ENCODE data around the gene SMO. TPM values are rescaled to one million over a fixed set of nuclear protein-coding genes. Genes with fewer than 3 reads are reported as not detected.
"Not testable (repeated sequence)": the region's sequence is repeated elsewhere in the genome, so short reads cannot be mapped to it uniquely, and the experiment has no call there.

SMO gene
- total RNA-seq, 2 donors from 2014 or later: 8.7 to 16.4 TPM

DNA sequence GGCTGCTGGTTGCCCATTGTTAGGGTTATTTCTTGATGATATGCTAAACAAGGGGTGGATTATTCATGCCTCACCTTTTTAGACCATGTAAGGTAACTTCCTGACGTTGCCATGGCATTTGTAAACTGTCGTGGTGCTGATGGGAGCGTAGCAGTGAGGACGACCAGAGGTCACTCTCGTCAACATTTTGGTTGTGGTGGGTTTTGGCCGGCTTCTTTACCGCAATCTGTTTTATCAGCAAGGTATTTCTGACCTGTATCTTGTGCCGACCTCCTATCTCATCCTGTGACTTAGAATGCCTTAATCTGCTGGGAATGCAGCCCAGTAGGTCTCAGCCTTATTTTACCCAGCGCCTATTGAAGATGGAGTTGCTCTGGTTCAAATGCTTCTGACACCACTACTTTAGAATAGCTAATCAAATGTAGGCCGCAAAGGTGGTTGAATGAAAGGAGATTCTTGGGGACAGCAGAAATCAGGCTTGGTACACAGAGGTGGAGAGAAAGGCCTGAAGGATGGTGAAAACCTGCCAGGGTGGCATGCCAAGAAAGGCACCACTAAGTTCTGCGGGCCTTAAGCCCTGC, 17.9 kb upstream of the SMO start:
- no peak overlapping the region for H3K27ac ChIP-seq
- peaks cover 4 to 15% of the 10 kb centered on the region in 2 donors for H3K4me1 ChIP-seq (ENCODE audit: control insufficient read depth in 1 of 2, low read depth in 2 of 2)
- no peaks in the 10 kb centered on the region for H3K36me3 ChIP-seq
- peak overlapping the region; percentile 80 for H3K4me3 ChIP-seq
- H3K9me3 ChIP-seq: no peaks in the 10 kb centered on the region
- TF ChIP-seq, protein P1, sequence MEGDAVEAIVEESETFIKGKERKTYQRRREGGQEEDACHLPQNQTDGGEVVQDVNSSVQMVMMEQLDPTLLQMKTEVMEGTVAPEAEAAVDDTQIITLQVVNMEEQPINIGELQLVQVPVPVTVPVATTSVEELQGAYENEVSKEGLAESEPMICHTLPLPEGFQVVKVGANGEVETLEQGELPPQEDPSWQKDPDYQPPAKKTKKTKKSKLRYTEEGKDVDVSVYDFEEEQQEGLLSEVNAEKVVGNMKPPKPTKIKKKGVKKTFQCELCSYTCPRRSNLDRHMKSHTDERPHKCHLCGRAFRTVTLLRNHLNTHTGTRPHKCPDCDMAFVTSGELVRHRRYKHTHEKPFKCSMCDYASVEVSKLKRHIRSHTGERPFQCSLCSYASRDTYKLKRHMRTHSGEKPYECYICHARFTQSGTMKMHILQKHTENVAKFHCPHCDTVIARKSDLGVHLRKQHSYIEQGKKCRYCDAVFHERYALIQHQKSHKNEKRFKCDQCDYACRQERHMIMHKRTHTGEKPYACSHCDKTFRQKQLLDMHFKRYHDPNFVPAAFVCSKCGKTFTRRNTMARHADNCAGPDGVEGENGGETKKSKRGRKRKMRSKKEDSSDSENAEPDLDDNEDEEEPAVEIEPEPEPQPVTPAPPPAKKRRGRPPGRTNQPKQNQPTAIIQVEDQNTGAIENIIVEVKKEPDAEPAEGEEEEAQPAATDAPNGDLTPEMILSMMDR (IDR thresholded peaks at IDR 0.05): no peak
- ATAC-seq (ENCODE audit: insufficient number of reproducible peaks, low FRiP score, low read depth) (no peak), DNase-seq (ENCODE audit: low spot score) (no peak)
- no peaks in the 10 kb centered on the region for H3K27me3 ChIP-seq (replicated peaks; ENCODE audit: insufficient read depth)

DNA sequence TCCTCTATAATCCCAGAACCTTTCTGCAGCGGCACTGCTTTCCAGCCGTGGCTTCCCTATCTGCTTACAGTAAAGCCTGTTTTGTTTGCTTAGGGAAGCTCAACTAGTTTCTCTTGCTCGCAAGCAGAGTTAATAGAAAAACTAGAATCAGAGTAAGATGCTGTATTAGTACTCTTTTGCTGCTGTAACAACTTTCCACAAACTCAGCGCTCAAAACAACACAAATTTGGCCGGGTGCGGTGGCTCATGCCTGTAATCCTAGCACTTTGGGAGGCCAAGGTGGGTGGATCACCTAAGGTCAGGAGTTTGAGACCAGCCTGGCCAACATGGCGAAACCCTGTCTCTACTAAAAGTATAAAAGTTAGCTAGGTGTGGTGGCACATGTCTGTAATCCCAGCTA, 14.6 kb upstream of the SMO start:
- H3K27me3 ChIP-seq (replicated peaks; ENCODE audit: insufficient read depth); ATAC-seq (ENCODE audit: insufficient number of reproducible peaks, low FRiP score, low read depth); H3K4me3 ChIP-seq; H3K27ac ChIP-seq; H3K36me3 ChIP-seq; H3K4me1 ChIP-seq (ENCODE audit: control insufficient read depth in 1 of 2, low read depth in 2 of 2); H3K9me3 ChIP-seq; DNase-seq (ENCODE audit: low spot score): not testable (repeated sequence)

DNA sequence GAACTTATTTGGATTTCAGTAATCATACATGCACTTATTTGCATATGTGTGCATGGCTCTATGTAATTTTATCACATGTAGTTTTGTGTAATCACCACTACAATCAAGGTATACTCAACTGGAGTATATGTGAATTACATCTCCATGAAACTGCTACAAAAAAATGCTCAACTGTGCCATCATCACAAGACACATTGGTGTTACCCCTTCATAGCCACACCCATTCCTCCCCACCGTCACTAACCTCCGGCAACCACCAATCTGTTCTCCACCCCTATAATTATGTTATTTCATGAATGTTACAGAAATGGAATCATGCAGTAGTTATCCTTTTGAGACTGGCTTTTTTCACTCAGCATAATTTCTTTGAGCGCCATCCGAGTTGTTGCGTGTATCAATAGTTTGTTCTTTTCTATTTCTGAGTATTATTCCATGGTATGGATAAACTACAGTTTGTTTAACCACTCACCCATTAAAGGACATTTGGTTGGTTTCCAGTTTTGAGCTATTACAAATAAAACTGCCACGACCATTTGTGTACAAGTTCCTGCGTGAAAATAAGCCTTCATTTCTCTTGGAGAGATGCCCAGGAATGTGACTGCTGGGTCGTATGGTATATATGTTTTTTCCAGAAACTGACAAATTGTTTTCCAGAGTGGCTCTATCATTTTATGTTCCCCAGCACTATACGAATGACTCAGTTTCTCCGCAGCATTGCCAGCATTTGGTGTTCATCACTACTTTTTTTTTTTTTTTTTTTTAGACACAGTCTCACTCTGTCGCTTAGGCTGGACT, 11.3 kb upstream of the SMO start:
- TF ChIP-seq, protein P1 (IDR thresholded peaks at IDR 0.05): no peak
- no peaks in the 10 kb centered on the region for H3K9me3 ChIP-seq
- no peak overlapping the region for H3K27ac ChIP-seq
- no peaks in the 10 kb centered on the region for H3K27me3 ChIP-seq (replicated peaks; ENCODE audit: insufficient read depth)
- H3K4me1 ChIP-seq (ENCODE audit: control insufficient read depth in 1 of 2, low read depth in 2 of 2): no peaks in the 10 kb centered on the region
- ATAC-seq (ENCODE audit: insufficient number of reproducible peaks, low FRiP score, low read depth): no peak
- H3K4me3 ChIP-seq: no peak overlapping the region
- no peak for DNase-seq (ENCODE audit: low spot score)
- H3K36me3 ChIP-seq: no peaks in the 10 kb centered on the region

DNA sequence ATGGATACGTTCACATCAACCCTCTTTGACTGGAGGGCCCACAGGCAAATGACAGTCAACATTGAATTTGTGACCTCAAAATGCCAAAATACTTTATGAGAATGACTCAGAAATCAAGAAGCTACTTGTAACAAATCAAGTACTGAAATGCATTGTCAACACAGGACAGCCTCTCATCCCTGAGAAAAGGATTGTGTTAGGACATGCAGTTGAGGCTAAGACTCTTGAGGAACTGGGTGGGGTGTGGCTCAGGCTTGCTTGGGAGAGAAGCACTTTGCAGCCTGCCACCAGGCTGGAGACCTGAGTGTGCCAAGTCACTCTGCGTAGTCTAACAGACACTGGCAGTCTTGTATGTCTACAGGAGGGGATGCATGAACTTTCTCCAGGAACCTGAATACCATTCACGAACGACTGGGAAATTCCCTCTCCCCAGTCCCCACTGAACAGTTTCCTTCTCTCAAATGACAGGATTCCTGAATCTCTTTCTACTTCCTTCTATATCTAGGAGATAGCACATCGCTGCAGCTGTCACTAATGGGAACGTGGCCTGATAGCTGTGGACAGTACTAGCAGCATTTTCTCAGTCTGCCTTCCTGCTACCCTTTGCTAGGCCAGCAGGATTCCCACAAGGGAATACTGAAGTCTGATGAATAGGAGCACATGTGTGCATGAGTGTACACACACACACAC, 3.3 kb upstream of the SMO start:
- Histone ChIP-seq H3K36me3 (no peaks in the 10 kb centered on the region), H3K4me1 (ENCODE audit: control insufficient read depth in 1 of 2, low read depth in 2 of 2) (peaks cover 1 to 11% of the 10 kb centered on the region in 2 donors), H3K9me3 (no peaks in the 10 kb centered on the region), H3K4me3 (no peak overlapping the region), H3K27ac (no peak overlapping the region), H3K27me3 (replicated peaks; ENCODE audit: insufficient read depth) (no peaks in the 10 kb centered on the region)
- DNase-seq (ENCODE audit: low spot score) (no peak), ATAC-seq (ENCODE audit: insufficient number of reproducible peaks, low FRiP score, low read depth) (no peak)
- TF ChIP-seq, protein P1 (IDR thresholded peaks at IDR 0.05): no peak

DNA sequence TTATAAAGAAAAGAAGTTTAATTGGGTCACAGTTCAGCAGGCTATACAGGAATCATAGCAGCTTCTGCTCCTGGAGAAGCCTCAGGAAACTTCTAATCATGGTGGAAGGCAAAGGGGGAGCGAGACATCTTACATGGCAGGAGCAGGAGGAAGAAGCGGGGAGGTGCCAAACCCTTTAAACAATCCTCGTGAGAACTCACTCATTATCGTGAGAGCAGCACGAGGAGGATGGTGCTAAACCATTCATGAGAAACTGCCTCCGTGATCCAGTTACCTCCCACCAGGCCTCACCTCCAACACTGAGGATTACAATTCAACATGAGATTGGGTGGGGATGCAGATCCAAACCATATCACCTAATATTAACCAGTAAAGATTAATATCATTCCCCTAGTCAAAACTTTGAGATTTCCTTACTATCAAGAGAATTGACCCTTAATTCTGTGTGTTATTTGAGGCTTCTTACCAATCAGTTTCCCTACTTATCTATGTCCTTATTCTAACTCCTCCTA, 1.6 kb upstream of the SMO start:
- no peaks in the 10 kb centered on the region for H3K9me3 ChIP-seq
- ATAC-seq (ENCODE audit: insufficient number of reproducible peaks, low FRiP score, low read depth): no peak
- no peaks in the 10 kb centered on the region for H3K27me3 ChIP-seq (replicated peaks; ENCODE audit: insufficient read depth)
- TF ChIP-seq, protein P1 (IDR thresholded peaks at IDR 0.05): no peak
- peaks cover 5 to 16% of the 10 kb centered on the region in 2 donors for H3K4me1 ChIP-seq (ENCODE audit: control insufficient read depth in 1 of 2, low read depth in 2 of 2)
- H3K4me3 ChIP-seq: no peak overlapping the region
- H3K27ac ChIP-seq: no peak overlapping the region
- no peaks in the 10 kb centered on the region for H3K36me3 ChIP-seq
- DNase-seq (ENCODE audit: low spot score): no peak

All from thoracic aorta (tissue), 2 donors.